H9 (cell line): Measurements from ENCODE around the gene DHRS1. TPM values are rescaled to one million over a fixed set of nuclear protein-coding genes. Genes with fewer than 3 reads are reported as not detected.

Experiments
- DNase-seq: peaks from one replicate; pipeline ENCODE4 v3.0.0-alpha.2; 2017
- H2AFZ ChIP-seq: one replicate; pipeline ENCODE4 v1.6.1; 2013; ENCODE audit warnings: mild to moderate bottlenecking, low read length, control low read depth, moderate library complexity
- H2AK5ac ChIP-seq: 2 replicates; pipeline ENCODE4 v1.6.1; 2013; ENCODE audit warnings: low read length, control low read depth, mixed read lengths; ENCODE audit not compliant: insufficient read length
- H2BK120ac ChIP-seq: one replicate; pipeline ENCODE4 v1.6.1; 2013; ENCODE audit warnings: low read depth, mild to moderate bottlenecking, low read length, control low read depth, inconsistent platforms; ENCODE audit not compliant: poor library complexity, severe bottlenecking
- H2BK12ac ChIP-seq: 2 replicates; pipeline ENCODE4 v1.6.1; 2013; ENCODE audit warnings: low read length, control low read depth, mixed read lengths, low read depth; ENCODE audit not compliant: insufficient read length
- H2BK15ac ChIP-seq: 2 replicates; pipeline ENCODE4 v1.6.1; 2013; ENCODE audit warnings: low read depth, low read length, control low read depth
- H2BK20ac ChIP-seq: one replicate; pipeline ENCODE4 v1.6.1; 2013; ENCODE audit warnings: low read depth, mild to moderate bottlenecking, low read length, control low read depth, inconsistent platforms; ENCODE audit not compliant: poor library complexity, severe bottlenecking
- H2BK5ac ChIP-seq: 2 replicates; pipeline ENCODE4 v1.6.1; 2013; ENCODE audit warnings: low read length, control low read depth, mixed read lengths; ENCODE audit not compliant: insufficient read length
- H3K14ac ChIP-seq: 2 replicates; pipeline ENCODE4 v1.6.1; 2013; ENCODE audit warnings: low read length, control low read depth; ENCODE audit not compliant: insufficient read depth
- H3K18ac ChIP-seq: 2 replicates; pipeline ENCODE4 v1.6.1; 2013; ENCODE audit warnings: low read depth, mild to moderate bottlenecking, mixed read lengths, low read length, control low read depth; ENCODE audit not compliant: insufficient read length
- H3K23ac ChIP-seq: 2 replicates; pipeline ENCODE4 v1.6.1; 2013; ENCODE audit warnings: low read length, control low read depth, mixed read lengths, low read depth; ENCODE audit not compliant: insufficient read length
- H3K23me2 ChIP-seq: 2 replicates; pipeline ENCODE4 v1.6.1; 2013; ENCODE audit warnings: low read depth, mild to moderate bottlenecking, mixed read lengths, low read length, control low read depth; ENCODE audit not compliant: insufficient read length, poor library complexity, severe bottlenecking
- H3K27ac ChIP-seq: 2 replicates; pipeline ENCODE4 v1.5.1; 2013; ENCODE audit warnings: low read length, control low read depth, mixed read lengths, low read depth; ENCODE audit not compliant: insufficient read length
- H3K27me3 ChIP-seq: 2 replicates; pipeline ENCODE4 v1.6.1; 2013; ENCODE audit warnings: low read length, control low read depth, inconsistent platforms; ENCODE audit not compliant: insufficient read depth
- H3K4ac ChIP-seq: 2 replicates; pipeline ENCODE4 v1.6.1; 2013; ENCODE audit warnings: low read depth, mild to moderate bottlenecking, control low read depth, inconsistent platforms, low read length, moderate library complexity
- H3K4me1 ChIP-seq: 2 replicates; pipeline ENCODE4 v1.6.1; 2013; ENCODE audit warnings: low read length, control low read depth, inconsistent platforms; ENCODE audit not compliant: insufficient read depth
- H3K4me2 ChIP-seq: 2 replicates; pipeline ENCODE4 v1.6.1; 2013; ENCODE audit warnings: low read length, control low read depth, mixed read lengths; ENCODE audit not compliant: insufficient read length, insufficient read depth
- H3K56ac ChIP-seq: 2 replicates; pipeline ENCODE4 v1.6.1; 2013; ENCODE audit warnings: low read depth, mild to moderate bottlenecking, mixed read lengths, low read length, control low read depth; ENCODE audit not compliant: insufficient read length
- H3K79me1 ChIP-seq: 2 replicates; pipeline ENCODE4 v1.6.1; 2013; ENCODE audit warnings: low read depth, mild to moderate bottlenecking, moderate library complexity, low read length, control low read depth, inconsistent platforms; ENCODE audit not compliant: insufficient read depth, poor library complexity, severe bottlenecking
- H3K79me2 ChIP-seq: 2 replicates; pipeline ENCODE4 v1.6.1; 2013; ENCODE audit warnings: low read length, control low read depth, inconsistent platforms; ENCODE audit not compliant: insufficient read depth
- H3K9ac ChIP-seq: 2 replicates; pipeline ENCODE4 v1.6.1; 2013; ENCODE audit warnings: low read length, control low read depth, mixed read lengths; ENCODE audit not compliant: insufficient read length; ENCODE audit errors: extremely low read depth
- H3K9me3 ChIP-seq: one replicate; pipeline ENCODE4 v1.6.1; 2013; ENCODE audit warnings: low read depth, low read length, inconsistent platforms; ENCODE audit not compliant: control insufficient read depth
- H3T11ph ChIP-seq: one replicate; pipeline ENCODE4 v1.6.1; 2013; ENCODE audit warnings: mild to moderate bottlenecking, low read length, control low read depth, inconsistent platforms
- H4K20me1 ChIP-seq: one replicate; pipeline ENCODE4 v1.6.1; 2013; ENCODE audit not compliant: control insufficient read depth, insufficient read length, insufficient read depth
- H4K5ac ChIP-seq: 2 replicates; pipeline ENCODE4 v1.6.1; 2013; ENCODE audit warnings: low read depth, mild to moderate bottlenecking, mixed read lengths, low read length, control low read depth; ENCODE audit not compliant: insufficient read length
- H4K8ac ChIP-seq: replicated peaks from 2 replicates; pipeline ENCODE4 v1.6.1; 2013; ENCODE audit warnings: low read length, control low read depth, mixed read lengths, low read depth; ENCODE audit not compliant: insufficient read length
- H4K91ac ChIP-seq: 2 replicates; pipeline ENCODE4 v1.6.1; 2013; ENCODE audit warnings: low read depth, mild to moderate bottlenecking, moderate library complexity, mixed read lengths, low read length, control low read depth; ENCODE audit not compliant: insufficient read length
- H3K27ac Mint-ChIP-seq, 3 experiments: 2 replicates in 2 of 3; 3 replicates in 1 of 3; pipeline ENCODE4 v1.8.0; 2020 to 2021; ENCODE audit warnings: mixed read lengths in 3 of 3, mild to moderate bottlenecking in 1 of 3, moderate library complexity in 1 of 3
- H3K27me3 Mint-ChIP-seq: 2 replicates; pipeline ENCODE4 v1.8.0; 2021; ENCODE audit warnings: low read depth, mild to moderate bottlenecking, moderate library complexity, mixed read lengths
- H3K36me3 Mint-ChIP-seq, 3 experiments: 2 replicates in 2 of 3; 3 replicates in 1 of 3; pipeline ENCODE4 v1.8.0; 2020 to 2021; ENCODE audit warnings: low read depth in 3 of 3, mixed read lengths in 3 of 3; ENCODE audit not compliant: insufficient read depth in 1 of 3
- H3K4me1 Mint-ChIP-seq, 2 experiments: 2 replicates each; pipeline ENCODE4 v1.8.0; 2020; ENCODE audit warnings: mixed read lengths in 2 of 2
- H3K4me3 Mint-ChIP-seq, 2 experiments: 2 replicates in 1 of 2; 3 replicates in 1 of 2; pipeline ENCODE4 v1.8.0; 2020 to 2021; ENCODE audit warnings: mild to moderate bottlenecking in 2 of 2, mixed read lengths in 2 of 2, moderate library complexity in 1 of 2
- H3K9me3 Mint-ChIP-seq, 2 experiments: 2 replicates in 1 of 2; 3 replicates in 1 of 2; pipeline ENCODE4 v1.8.0; 2020; ENCODE audit warnings: mild to moderate bottlenecking in 2 of 2, mixed read lengths in 2 of 2, moderate library complexity in 1 of 2
- CTCF ChIP-seq: fragments of 200-600 bp; sonication (generic); conservative IDR thresholded peaks from 3 replicates; pipeline ENCODE4 v1.8.0; 2021; ENCODE audit warnings: antibody characterized with exemption, mild to moderate bottlenecking
- WGBS: extraction: QIAGEN DNeasy Blood & Tissue Kit; methylation state at CpG from one replicate; pipeline ENCODE4 v1.1.7; 2013; ENCODE audit warnings: missing lambda C conversion rate, low lambda C conversion rate, mixed read lengths; ENCODE audit not compliant: insufficient read length; ENCODE audit errors: extremely low coverage; 5-methylcytosine and 5-hydroxymethylcytosine counted together
- total RNA-seq: library from RNA; stranded (reverse); gene quantifications from 2 replicates; pipeline ENCODE4 v1.2.1, GENCODE V29; 2021

Gene DHRS1
- total RNA-seq, 1 experiment from 2014 or later: 19.1 TPM

GRCh38 chr14:24307575-24308341 is 8.2 kb upstream of the DHRS1 start, which contains the start of gene CIDEB:
Gene CIDEB (minus strand): TSS chr14:24307977. CDS start chr14:24307858, 119 bp downstream.
- Histone ChIP-seq H3K23me2 (no peaks in the 10 kb centered on the region), H3K79me2 (no peaks in the 10 kb centered on the region), H3K14ac (no peak within 1 kb of the TSS), H3K27ac (no peak within 1 kb of the TSS), H4K91ac (no peak within 1 kb of the TSS), H2AK5ac (no peak within 1 kb of the TSS), H3K27me3 (no peaks in the 10 kb centered on the region), H3K79me1 (no peaks in the 10 kb centered on the region), H2AFZ (no peak within 1 kb of the TSS), H3T11ph (no peak within 1 kb of the TSS), H3K23ac (no peak within 1 kb of the TSS), H3K9me3 (no peaks in the 10 kb centered on the region), H4K20me1 (no peaks in the 10 kb centered on the region), H3K18ac (no peak within 1 kb of the TSS), H2BK15ac (no peak within 1 kb of the TSS), H2BK12ac (no peak within 1 kb of the TSS), H3K56ac (no peak within 1 kb of the TSS), H3K4ac (no peak within 1 kb of the TSS), H2BK5ac (no peak within 1 kb of the TSS), H3K4me1 (no peaks in the 10 kb centered on the region), H2BK120ac (no peak within 1 kb of the TSS), H3K9ac (no peak within 1 kb of the TSS), H4K5ac (no peak within 1 kb of the TSS), H3K4me2 (no peak within 1 kb of the TSS), H2BK20ac (no peak within 1 kb of the TSS), H4K8ac (no peak within 1 kb of the TSS)
- H3K4me1 Mint-ChIP-seq: peaks cover 5 to 6% of the 10 kb centered on the region in 2 experiments; a peak in 3 of 4 replicates
- no peaks in the 10 kb centered on the region for H3K9me3 Mint-ChIP-seq
- peak; percentile 68 for DNase-seq
- no peaks in the 10 kb centered on the region for H3K27me3 Mint-ChIP-seq
- H3K4me3 Mint-ChIP-seq: peak within 1 kb of the TSS in 1 of 2 experiments; percentile 3; a peak in 1 of 5 replicates
- peak; percentile 94 for TF ChIP-seq CTCF
- WGBS: no CpG with 5 or more reads among the region's 6 CpGs
- H3K36me3 Mint-ChIP-seq: peaks cover 31 to 67% (median 51%) of the 10 kb centered on the region in 3 experiments
- H3K27ac Mint-ChIP-seq: peak within 1 kb of the TSS in 2 of 3 experiments; percentile 12 to 64; a peak in 3 of 7 replicates
